Esophagus squamous epithelium (tissue), 4 donors: ENCODE results near the gene TGM3.

ENCODE experiments used
- CTCF ChIP-seq, 6 experiments: fragments of 450-650 bp in 4 of 6; fragments of 200-600 bp in 2 of 6; sonication (generic) in 2 of 6; IDR thresholded peaks; one replicate each; pipeline ENCODE4 v1.5.1; 2016 to 2019; ENCODE audit warnings: antibody characterized with exemption in 6 of 6, mild to moderate bottlenecking in 4 of 6, moderate library complexity in 4 of 6
- POLR2A ChIP-seq, 4 donors: fragments of 450-650 bp; IDR thresholded peaks; one replicate each; pipeline ENCODE4 v1.6.1; 2017; ENCODE audit warnings: antibody characterized with exemption in 4 of 4, mild to moderate bottlenecking in 4 of 4, moderate library complexity in 3 of 4

GRCh38 chr20:2279253-2279779 lies 16.5 kb upstream of the TGM3 start:
- TF ChIP-seq CTCF (IDR thresholded peaks at IDR 0.05): no peak
- TF ChIP-seq POLR2A (IDR thresholded peaks at IDR 0.05): no peak
